GM18505 (cell line): Measurements from ENCODE around the gene CCDC60.

Source experiments
- ATAC-seq: cut with Tn5 transposase; IDR thresholded peaks from one replicate; pipeline ENCODE4 v1.9.1; 2021; ENCODE audit not compliant: unreplicated experiment
- POLR2A ChIP-seq: IDR thresholded peaks from 4 replicates; pipeline ENCODE4 v1.6.1; 2011; ENCODE audit warnings: borderline replicate concordance; ENCODE audit not compliant: insufficient read depth, insufficient read length; ENCODE audit errors: extremely low read depth

Gene CCDC60, protein sequence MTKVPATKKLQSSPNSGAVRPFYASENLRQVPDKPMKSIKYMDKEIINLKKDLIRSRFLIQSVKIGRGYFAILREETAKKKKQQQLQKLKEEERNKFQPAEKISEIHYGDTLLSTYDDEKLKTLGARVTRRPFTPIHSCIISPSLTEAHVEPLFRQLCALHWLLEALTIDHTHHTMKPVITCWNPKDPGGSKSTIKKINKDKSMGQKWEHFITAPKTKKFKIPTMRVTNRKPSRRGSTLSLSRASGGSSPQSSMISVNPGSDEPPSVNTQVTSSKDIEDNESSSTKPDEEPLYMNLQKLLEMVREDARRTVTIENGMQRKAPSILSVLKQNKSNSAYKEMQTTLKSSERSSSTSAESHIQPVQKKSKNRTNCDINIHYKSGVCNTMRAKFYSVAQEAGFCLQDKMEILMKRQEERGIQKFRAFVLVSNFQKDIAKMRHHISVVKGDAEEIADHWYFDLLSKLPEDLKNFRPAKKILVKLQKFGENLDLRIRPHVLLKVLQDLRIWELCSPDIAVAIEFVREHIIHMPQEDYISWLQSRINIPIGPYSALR

DNA sequence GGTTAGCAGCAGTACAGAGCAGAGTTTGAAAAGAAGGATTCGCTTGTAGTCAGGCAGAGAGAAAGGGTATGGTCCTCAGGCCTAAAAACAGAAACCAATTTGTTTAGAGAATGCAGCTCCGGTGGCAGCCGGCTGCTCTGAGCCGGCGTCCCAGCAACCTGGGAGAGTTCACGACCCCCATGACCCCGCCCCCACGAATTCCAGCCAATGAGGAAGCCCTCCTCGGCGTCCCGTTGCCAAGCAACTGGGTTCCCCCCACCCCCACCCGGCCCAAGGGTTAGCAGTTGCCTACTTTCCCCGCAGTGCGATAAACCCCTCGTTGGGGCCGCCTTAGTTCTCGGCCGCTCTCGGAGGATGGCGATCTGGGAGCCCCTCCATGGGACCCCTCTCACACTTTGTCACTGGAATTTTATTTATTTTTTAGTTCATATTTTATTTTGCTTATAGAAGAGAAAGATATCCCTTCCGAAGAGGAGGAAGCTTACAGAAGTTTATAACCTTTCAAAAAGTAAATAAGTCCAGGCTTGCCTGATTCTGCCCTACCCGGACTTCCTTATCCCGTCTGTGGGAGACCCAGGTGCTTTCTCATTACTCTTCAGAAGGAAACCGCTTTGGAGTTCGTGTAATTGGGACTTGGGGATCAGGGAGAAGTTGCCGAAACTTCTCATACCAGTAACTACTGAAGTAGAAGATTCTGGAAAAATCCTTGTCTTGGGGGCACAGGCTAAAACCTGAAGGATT, at the start of gene CCDC60:
Gene CCDC60 (plus strand): TSS at position 300 of the 741 bp plus-strand sequence. CDS start 448 bp downstream, outside the sequence.
- ATAC-seq = no peak
- TF ChIP-seq POLR2A = no peak

- ATAC-seq = no peak
- TF ChIP-seq POLR2A = no peak
These were observed 46.0 kb upstream of the CCDC60 start for GRCh38 chr12:119288576-119288975.

- no peak for TF ChIP-seq POLR2A
- no peak for ATAC-seq
These were observed 41.5 kb upstream of the CCDC60 start for GRCh38 chr12:119292893-119293630.

DNA sequence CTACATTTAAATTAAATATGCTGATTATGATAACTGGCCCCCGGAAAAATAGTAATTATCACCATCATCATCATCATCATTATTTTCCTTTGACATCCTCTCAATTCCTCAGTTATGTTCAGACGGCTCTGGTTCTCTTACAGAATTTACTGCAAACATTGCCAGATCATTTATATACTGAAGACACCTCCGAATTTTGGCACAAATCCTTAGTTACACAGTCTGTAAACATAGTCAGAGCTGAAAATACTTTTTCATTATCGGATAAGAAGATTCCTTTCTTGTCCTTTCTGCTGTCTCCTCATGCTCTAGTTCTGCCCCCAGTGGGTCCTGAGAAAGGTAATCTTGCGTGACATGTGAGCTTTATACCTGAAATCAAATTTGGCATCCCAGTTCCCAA, 40.3 kb upstream of the CCDC60 start:
- ATAC-seq = no peak
- no peak for TF ChIP-seq POLR2A

DNA sequence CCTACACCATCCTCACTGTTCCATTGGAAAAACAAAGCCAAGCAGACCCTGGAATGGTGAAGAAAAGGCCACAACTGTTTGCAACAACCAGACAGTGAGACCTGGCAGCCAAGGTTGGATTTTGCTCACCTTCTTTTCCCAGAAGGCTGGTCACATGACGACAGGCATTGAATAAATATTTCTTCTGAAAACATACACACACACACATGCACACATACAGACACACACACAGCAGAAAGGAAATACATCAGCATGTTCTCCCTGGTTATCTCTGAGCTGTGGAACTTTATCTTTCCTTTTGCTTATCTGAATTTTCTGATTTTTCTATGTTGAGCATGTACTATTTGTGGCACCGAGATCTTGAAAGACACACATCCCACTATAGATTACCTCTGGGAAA, 38.0 kb upstream of the CCDC60 start:
- no peak for ATAC-seq
- TF ChIP-seq POLR2A = no peak

DNA sequence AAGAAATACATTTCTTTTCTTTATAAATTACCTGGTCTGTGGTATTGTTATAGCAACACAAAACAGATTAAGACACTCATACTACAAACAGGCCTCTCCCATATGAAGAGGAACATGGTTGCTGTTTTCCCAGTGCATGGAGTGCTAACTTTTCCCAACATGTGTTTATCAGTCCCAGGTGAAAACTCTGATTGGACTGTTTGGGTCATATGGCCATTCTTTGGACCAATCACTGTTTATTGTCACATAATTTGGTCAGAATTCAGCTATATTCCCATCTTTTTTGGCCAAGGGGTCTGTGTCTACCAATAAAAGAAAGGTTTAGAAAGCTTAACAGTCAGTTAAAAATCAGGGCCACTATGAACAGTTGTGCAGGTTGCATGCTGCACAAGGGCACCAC, 35.4 kb upstream of the CCDC60 start:
- ATAC-seq = no peak
- no peak for TF ChIP-seq POLR2A

- no peak for ATAC-seq
- TF ChIP-seq POLR2A = no peak
These were observed 33.1 kb upstream of the CCDC60 start for GRCh38 chr12:119301379-119301778.

DNA sequence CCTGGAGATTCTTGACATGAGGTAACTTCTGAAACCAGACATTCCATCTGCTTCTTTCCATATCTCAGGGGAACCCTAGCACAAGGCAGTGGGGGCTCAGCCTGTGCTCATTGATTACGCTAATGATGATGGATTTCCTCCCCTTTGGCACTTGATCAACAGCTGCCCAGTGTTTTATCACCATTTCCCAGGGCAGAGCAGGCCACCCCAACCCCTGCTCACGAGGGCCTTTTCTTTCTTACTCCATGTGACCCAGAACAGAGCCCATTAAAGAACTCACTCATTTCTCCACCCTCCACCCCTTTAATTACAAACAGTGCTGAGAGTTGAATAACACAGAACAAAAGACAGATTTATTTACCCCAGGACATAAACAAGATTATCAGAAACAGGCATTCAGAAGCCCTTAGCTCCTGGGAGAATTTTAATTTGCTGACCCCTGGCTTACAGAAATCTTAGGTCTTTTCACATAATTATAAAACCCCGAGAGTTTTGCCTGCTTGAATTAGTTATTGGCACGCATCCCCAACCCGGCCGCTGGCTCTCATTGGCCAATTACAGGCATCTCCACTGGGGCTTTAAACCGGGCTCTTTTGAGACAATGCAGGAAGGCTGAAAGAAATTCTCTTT, 32.0 kb upstream of the CCDC60 start:
- ATAC-seq = no peak
- no peak for TF ChIP-seq POLR2A

DNA sequence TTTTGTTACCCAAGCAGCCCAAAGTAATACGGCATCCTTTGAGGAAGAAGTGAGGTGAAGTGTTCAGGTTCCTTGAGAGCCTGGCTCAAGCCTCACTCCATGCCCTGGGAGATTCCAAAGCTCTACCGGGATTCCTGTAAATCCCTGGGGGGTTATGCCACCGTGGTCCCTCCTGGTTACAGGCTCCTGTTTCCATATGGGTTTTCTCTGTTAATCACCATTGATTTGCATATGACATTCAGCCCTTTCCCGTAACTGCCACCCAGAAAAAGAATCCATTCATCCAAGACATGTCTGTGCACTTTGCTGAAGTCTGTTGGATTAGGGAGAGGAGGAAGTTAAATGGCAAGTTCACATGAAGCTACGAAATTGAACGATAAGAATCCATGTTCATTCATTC, 27.9 kb upstream of the CCDC60 start:
- TF ChIP-seq POLR2A = no peak
- ATAC-seq = no peak

DNA sequence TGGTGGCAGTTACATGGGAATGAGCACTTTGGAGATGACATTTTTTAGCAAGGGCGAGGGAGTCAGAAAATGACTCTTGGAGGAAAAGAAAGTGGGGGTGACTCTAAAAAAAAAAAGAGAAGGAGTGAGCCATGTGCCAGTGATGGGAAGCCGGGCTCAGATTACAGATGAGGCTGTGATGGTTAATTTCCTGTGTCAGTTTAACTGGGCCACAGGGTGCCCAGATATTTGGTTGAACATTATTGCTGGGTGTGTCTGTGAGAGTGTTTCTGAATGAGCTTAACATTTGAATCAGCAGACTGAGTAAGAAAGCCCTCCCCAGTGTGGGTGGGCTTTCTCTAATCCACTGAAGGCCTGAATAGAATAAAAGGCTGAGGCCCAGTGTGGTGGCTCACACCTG, 26.8 kb upstream of the CCDC60 start:
- TF ChIP-seq POLR2A = no peak
- ATAC-seq = no peak

- TF ChIP-seq POLR2A = no peak
- ATAC-seq = no peak
These were observed 25.6 kb upstream of the CCDC60 start for GRCh38 chr12:119308708-119309456.

GRCh38 chr12:119311878-119312277, 22.7 kb upstream of the CCDC60 start:
- ATAC-seq = no peak
- no peak for TF ChIP-seq POLR2A
